SU-DHL-6 (cell line): ENCODE results near the gene FOXD4L6.
"Not testable (repeated sequence)": the region's sequence is repeated elsewhere in the genome, so short reads cannot be mapped to it uniquely, and the experiment has no call there.

Experiments
- EZH2phosphoT487 ChIP-seq: fragments of 200-600 bp; sonication (generic), shearing (Covaris generic); conservative IDR thresholded peaks from 2 replicates; pipeline ENCODE4 v1.6.1; 2018; ENCODE audit warnings: mild to moderate bottlenecking, antibody characterized with exemption, low read length, moderate library complexity, mixed read lengths
- TF ChIP-seq, protein P1 (sequence below): fragments of 200-600 bp; sonication (generic); IDR thresholded peaks from one replicate; pipeline ENCODE4 v1.5.1; 2017; ENCODE audit warnings: antibody characterized with exemption, mild to moderate bottlenecking, low read length, moderate library complexity; ENCODE audit not compliant: insufficient read depth, poor library complexity, severe bottlenecking

DNA sequence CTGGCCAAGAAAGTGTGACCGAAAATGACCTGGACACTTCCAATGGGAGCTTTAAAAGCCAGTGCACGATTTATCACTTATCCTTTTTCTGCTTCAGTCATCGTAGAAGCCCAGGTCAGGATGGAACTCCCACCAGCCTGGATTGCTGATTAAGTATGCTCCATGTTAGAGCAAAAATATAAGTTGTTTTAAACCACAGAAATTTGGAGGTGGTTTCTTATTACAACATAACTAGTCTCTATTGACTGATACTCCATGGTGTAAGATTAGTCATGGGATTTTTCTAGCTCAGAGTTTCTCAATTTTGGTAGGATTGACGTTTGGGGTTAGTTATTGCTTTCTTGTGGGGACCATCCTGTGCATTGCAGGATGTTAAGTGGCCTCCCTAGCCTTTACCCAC is 29.7 kb downstream of the FOXD4L6 start:
- TF ChIP-seq, protein P1, sequence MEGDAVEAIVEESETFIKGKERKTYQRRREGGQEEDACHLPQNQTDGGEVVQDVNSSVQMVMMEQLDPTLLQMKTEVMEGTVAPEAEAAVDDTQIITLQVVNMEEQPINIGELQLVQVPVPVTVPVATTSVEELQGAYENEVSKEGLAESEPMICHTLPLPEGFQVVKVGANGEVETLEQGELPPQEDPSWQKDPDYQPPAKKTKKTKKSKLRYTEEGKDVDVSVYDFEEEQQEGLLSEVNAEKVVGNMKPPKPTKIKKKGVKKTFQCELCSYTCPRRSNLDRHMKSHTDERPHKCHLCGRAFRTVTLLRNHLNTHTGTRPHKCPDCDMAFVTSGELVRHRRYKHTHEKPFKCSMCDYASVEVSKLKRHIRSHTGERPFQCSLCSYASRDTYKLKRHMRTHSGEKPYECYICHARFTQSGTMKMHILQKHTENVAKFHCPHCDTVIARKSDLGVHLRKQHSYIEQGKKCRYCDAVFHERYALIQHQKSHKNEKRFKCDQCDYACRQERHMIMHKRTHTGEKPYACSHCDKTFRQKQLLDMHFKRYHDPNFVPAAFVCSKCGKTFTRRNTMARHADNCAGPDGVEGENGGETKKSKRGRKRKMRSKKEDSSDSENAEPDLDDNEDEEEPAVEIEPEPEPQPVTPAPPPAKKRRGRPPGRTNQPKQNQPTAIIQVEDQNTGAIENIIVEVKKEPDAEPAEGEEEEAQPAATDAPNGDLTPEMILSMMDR = not testable (repeated sequence)
- TF ChIP-seq EZH2phosphoT487 = not testable (repeated sequence)
